Muscle of leg (tissue), 11 donors: ENCODE results near the gene ZNF212. TPM values are rescaled to one million over a fixed set of nuclear protein-coding genes. Genes with fewer than 3 reads are reported as not detected.
"Not testable (repeated sequence)": the region's sequence is repeated elsewhere in the genome, so short reads cannot be mapped to it uniquely, and the experiment has no call there.

ENCODE experiments used
- DNase-seq: peaks from one replicate; pipeline ENCODE4 v3.0.0; 2013
- H3K27ac ChIP-seq: one replicate; pipeline ENCODE4 v1.5.1; 2013; ENCODE audit warnings: mild to moderate bottlenecking, low read length, control low read depth
- H3K27me3 ChIP-seq: one replicate; pipeline ENCODE4 v1.6.1; 2013; ENCODE audit warnings: low read length; ENCODE audit not compliant: control insufficient read depth, insufficient read depth
- H3K36me3 ChIP-seq: one replicate; pipeline ENCODE4 v1.6.1; 2013; ENCODE audit warnings: low read length; ENCODE audit not compliant: control insufficient read depth, insufficient read depth
- H3K4me1 ChIP-seq: one replicate; pipeline ENCODE4 v1.6.1; 2013; ENCODE audit warnings: low read length; ENCODE audit not compliant: control insufficient read depth, insufficient read depth
- H3K4me3 ChIP-seq: one replicate; pipeline ENCODE4 v1.5.1; 2013; ENCODE audit warnings: low read length, control low read depth
- H3K9me3 ChIP-seq: replicated peaks from 2 replicates; pipeline ENCODE4 v1.6.1; 2013; ENCODE audit warnings: low read depth, low read length; ENCODE audit not compliant: control insufficient read depth
- WGBS: methylation state at CpG from one replicate; pipeline ENCODE4 v1.1.5; 2013; ENCODE audit warnings: missing lambda C conversion rate; ENCODE audit not compliant: insufficient coverage; 5-methylcytosine and 5-hydroxymethylcytosine counted together
- polyA plus RNA-seq, 8 donors: library from polyadenylated mRNA; unstranded; fragments of 120-200 nt; gene quantifications; one replicate each; pipeline versions ENCODE4 v1.2.1 to v1.2.3, GENCODE V29; 2013; ENCODE audit warnings: inconsistent platforms in 1 of 8, low replicate concordance in 1 of 8; ENCODE audit not compliant: insufficient read length in 8 of 8, insufficient read depth in 1 of 8
- total RNA-seq: library from RNA; stranded (reverse); fragments of 120-200 nt; gene quantifications from one replicate; pipeline ENCODE4 v1.2.4, GENCODE V29; 2013

Gene ZNF212
- total and polyA plus RNA-seq, 9 donors, result 5.4 to 11.8 (median 10.2) TPM

DNA sequence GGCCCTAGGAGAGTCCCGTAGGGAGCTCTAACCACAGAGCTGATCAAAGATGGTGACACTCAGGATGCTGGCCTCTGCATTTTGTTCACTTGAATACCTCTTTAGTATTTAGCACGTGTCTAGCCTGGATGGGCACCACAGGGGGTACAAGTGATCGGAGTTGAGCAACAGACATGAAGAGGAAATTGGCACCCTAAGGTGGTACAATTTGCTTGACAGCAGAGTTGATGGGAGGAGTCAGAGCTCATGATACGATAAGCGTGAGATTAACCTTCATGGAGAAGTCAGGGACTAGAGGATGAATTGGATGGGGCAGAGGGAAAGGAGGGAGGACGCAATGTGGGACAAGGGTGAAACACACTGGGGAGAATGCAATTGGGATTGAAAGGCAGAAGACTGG is 9.9 kb upstream of the ZNF212 start:
- WGBS, result 69% methylated on average over 5 of the region's 6 CpGs
- Histone ChIP-seq H3K27ac (no peak overlapping the region), H3K4me3 (no peak overlapping the region), H3K36me3 (peaks cover 15% of the 10 kb centered on the region), H3K27me3 (no peaks in the 10 kb centered on the region), H3K9me3 (no peaks in the 10 kb centered on the region), H3K4me1 (no peaks in the 10 kb centered on the region)
- no peak for DNase-seq

GRCh38 chr7:149232362-149232761 is 7.1 kb upstream of the ZNF212 start:
- Histone ChIP-seq H3K4me1 (no peaks in the 10 kb centered on the region), H3K27me3 (no peaks in the 10 kb centered on the region), H3K9me3 (no peaks in the 10 kb centered on the region), H3K4me3 (no peak overlapping the region), H3K36me3 (no peaks in the 10 kb centered on the region), H3K27ac (no peak overlapping the region)
- DNase-seq, result no peak
- 82% methylated on average over 2 of the region's 2 CpGs for WGBS

DNA sequence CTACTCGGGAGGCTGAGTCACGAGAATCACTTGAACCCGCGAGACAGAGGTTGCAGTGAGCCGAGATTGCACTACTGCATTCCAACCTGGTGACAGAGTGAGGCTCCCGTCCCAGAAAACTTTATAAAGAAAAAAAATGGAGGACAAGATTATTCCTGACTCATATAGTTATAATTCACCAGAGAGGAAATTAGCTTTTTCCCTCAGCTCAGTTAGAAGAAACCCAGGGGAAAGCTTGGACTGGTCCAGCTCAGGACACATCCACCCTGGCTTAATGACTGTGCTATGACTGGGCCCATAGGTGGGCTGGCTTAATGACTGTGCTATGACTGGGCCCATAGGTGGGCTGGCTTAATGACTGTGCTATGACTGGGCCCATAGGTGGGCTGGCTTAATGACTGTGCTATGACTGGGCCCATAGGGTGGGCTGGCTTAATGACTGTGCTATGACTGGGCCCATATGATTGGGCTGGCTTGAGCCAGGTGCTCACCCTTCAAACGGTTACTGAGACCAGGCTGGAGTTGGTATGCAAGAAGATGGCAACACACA is 5.7 kb upstream of the ZNF212 start:
- not testable (repeated sequence) for H3K9me3 ChIP-seq

DNA sequence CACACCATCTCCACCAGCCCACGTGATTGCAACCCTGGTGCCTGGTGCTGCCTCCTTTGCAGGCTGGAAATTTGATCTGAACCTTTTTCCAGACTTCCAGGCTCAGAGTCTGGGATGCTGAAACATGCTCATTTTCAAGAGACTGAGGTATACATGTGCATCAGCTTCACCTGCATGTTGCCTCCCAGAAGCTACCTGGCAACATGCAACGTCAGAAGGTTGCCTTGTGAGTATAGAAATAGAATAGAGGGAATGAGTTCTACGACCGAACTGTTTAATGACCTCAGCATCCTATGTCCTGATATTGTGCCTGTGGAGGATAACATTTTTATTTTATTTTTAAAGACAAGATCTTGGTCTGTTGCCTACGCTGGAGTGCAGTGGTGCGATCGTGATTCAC is 1.9 kb upstream of the ZNF212 start:
- Histone ChIP-seq H3K9me3 (peaks cover 2% of the 10 kb centered on the region), H3K27me3 (no peaks in the 10 kb centered on the region), H3K4me1 (peaks cover 9% of the 10 kb centered on the region), H3K27ac (no peak overlapping the region), H3K36me3 (peaks cover 4% of the 10 kb centered on the region), H3K4me3 (no peak overlapping the region)
- WGBS, result 36% methylated on average over 1 of the region's 7 CpGs
- no peak for DNase-seq

More for the DNA sequence above, 5.7 kb upstream of the ZNF212 start:
- H3K27ac ChIP-seq, DNase-seq, H3K36me3 ChIP-seq, H3K4me3 ChIP-seq, H3K27me3 ChIP-seq, H3K4me1 ChIP-seq: not testable (repeated sequence)
- WGBS, result 63% methylated on average over 1 of the region's 7 CpGs

- WGBS, result no CpG with 5 or more reads among the region's 3 CpGs
- Histone ChIP-seq H3K4me3 (no peak overlapping the region), H3K36me3 (peaks cover 4% of the 10 kb centered on the region), H3K9me3 (peaks cover 4% of the 10 kb centered on the region), H3K4me1 (peaks cover 9% of the 10 kb centered on the region), H3K27ac (no peak overlapping the region), H3K27me3 (no peaks in the 10 kb centered on the region)
- DNase-seq, result no peak
These were observed 1.4 kb upstream of the ZNF212 start for GRCh38 chr7:149238051-149238450.

DNA sequence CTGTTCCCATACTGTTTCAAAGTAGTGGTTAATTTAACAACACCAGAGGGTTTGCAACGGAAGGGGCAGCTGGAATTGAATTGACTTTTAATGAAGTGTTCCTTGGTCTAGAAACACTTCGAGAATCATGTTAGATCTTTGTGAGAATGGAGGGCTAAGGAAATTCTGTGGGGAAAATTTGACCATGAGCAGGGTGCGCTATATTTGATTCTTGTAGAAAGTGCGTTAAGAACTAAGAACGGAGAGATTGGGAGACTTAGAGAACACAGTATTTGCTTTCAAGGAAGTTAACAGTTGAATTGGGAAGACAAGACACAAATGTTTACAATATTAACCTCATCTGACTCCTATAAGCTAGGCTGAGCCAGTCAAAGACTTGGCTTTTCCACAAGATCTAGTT is 1.2 kb downstream of the ZNF212 start:
- Histone ChIP-seq H3K9me3 (peaks cover 5% of the 10 kb centered on the region), H3K27ac (no peak overlapping the region), H3K4me1 (peaks cover 9% of the 10 kb centered on the region), H3K27me3 (no peaks in the 10 kb centered on the region), H3K4me3 (peak overlapping the region; percentile 84), H3K36me3 (peaks cover 4% of the 10 kb centered on the region)
- DNase-seq, result no peak
- WGBS, result 64% methylated on average over 2 of the region's 5 CpGs

DNA sequence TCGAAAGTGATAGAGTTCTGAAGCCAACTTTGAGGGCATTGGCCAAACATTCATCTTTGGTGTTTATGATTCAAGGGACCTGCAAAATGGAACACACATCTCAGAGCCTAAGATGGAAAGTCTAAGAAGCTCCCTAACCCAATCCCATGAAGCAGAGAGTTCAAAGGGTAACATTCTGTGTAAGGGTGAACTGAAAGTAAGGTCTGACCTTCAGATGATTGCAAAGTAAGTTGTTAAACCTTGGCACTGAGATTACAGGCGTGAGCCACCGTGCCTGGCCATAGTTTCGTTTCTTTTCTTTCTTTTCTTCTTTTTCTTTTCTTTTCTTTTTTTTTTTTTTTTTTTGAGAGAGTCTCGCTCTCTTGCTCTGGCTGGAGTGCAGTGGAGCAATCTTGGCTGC is 2.2 kb downstream of the ZNF212 start:
- H3K4me1 ChIP-seq, result peaks cover 9% of the 10 kb centered on the region
- H3K36me3 ChIP-seq, result peaks cover 4% of the 10 kb centered on the region
- H3K27ac ChIP-seq, result no peak overlapping the region
- H3K9me3 ChIP-seq, result peaks cover 5% of the 10 kb centered on the region
- no peak overlapping the region for H3K4me3 ChIP-seq
- no peak for DNase-seq
- H3K27me3 ChIP-seq, result no peaks in the 10 kb centered on the region
- WGBS, result no CpG with 5 or more reads among the region's 5 CpGs

- peaks cover 4% of the 10 kb centered on the region for H3K36me3 ChIP-seq
- 70% methylated on average over 3 of the region's 5 CpGs for WGBS
- H3K4me3 ChIP-seq, result no peak overlapping the region
- no peaks in the 10 kb centered on the region for H3K27me3 ChIP-seq
- H3K9me3 ChIP-seq, result peaks cover 5% of the 10 kb centered on the region
- no peak for DNase-seq
- H3K4me1 ChIP-seq, result peaks cover 4% of the 10 kb centered on the region
- no peak overlapping the region for H3K27ac ChIP-seq
These were observed 5.8 kb downstream of the ZNF212 start for GRCh38 chr7:149245244-149245643.

GRCh38 chr7:149245744-149246143 is 6.3 kb downstream of the ZNF212 start:
- Histone ChIP-seq H3K9me3 (peaks cover 5% of the 10 kb centered on the region), H3K4me3 (no peak overlapping the region), H3K36me3 (peaks cover 8% of the 10 kb centered on the region), H3K27ac (no peak overlapping the region), H3K4me1 (no peaks in the 10 kb centered on the region), H3K27me3 (no peaks in the 10 kb centered on the region)
- no peak for DNase-seq
- no CpG with 5 or more reads among the region's 5 CpGs for whole genome bisulfite sequencing

- Histone ChIP-seq H3K36me3 (peaks cover 27% of the 10 kb centered on the region), H3K9me3 (no peaks in the 10 kb centered on the region), H3K27ac (no peak overlapping the region), H3K4me3 (no peak overlapping the region), H3K27me3 (no peaks in the 10 kb centered on the region), H3K4me1 (no peaks in the 10 kb centered on the region)
- no peak for DNase-seq
- WGBS, result 70% methylated on average over 3 of the region's 3 CpGs
These were observed 9.3 kb downstream of the ZNF212 start for GRCh38 chr7:149248777-149249176.

DNA sequence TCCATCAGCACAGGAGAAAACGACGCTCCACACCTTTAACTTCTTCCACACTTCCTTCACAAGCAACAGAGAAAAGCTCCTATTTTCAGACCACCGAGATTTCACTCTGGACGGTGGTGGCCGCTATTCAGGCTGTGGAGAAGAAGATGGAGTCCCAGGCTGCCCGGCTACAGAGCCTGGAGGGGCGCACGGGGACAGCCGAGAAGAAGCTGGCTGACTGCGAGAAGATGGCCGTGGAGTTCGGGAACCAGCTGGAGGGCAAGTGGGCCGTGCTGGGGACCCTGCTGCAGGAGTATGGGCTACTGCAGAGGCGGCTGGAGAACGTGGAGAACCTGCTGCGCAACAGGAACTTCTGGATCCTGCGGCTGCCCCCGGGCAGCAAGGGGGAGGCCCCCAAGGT is 10.7 kb downstream of the ZNF212 start:
- 95% methylated on average over 15 of the region's 18 CpGs for WGBS
- H3K9me3 ChIP-seq, H3K4me1 ChIP-seq, H3K4me3 ChIP-seq, H3K27ac ChIP-seq, DNase-seq, H3K27me3 ChIP-seq: not testable (repeated sequence)
- H3K36me3 ChIP-seq, result peaks cover 39% of the 10 kb centered on the region
